IMR-90 (cell line): ENCODE data around the gene RXRB. TPM values are rescaled to one million over a fixed set of nuclear protein-coding genes. Genes with fewer than 3 reads are reported as not detected.

Source experiments
- ATAC-seq: fragments of 200-7000 bp; cut with Tn5 transposase; 2 replicates; pipeline ENCODE4 v1.9.1; 2020; ENCODE audit warnings: low read depth, mild to moderate bottlenecking, moderate library complexity
- BruUV-seq: library from RNA; stranded (reverse); fragments of 400-500 nt; replicated peaks from 2 replicates; lab custom pipeline; 2021; lab: Mats Ljungman, UMichigan
- CTCF ChIA-PET: fragments of 300-600 bp; formaldehyde crosslinking; extraction: SDS; loops from one replicate; lab custom pipeline; 2021; ENCODE audit warnings: antibody characterized with exemption; lab: Yijun Ruan, JAX
- POLR2A ChIA-PET: fragments of 300-600 bp; sonication (Branson Sonifier 250); formaldehyde crosslinking; loops from one replicate; lab custom pipeline; 2022; ENCODE audit warnings: antibody characterized with exemption; ENCODE audit not compliant: unreplicated experiment; lab: Charles Lee
- DNase-seq: peaks from one replicate; pipeline ENCODE4 v3.0.0; 2013
- H2AFZ ChIP-seq: replicated peaks from 2 replicates; pipeline ENCODE3; 2013; ENCODE audit warnings: low read length, mild to moderate bottlenecking; ENCODE audit not compliant: poor library complexity
- H2AK5ac ChIP-seq: 2 replicates; pipeline ENCODE4 v1.6.1; 2013; ENCODE audit warnings: low read depth, low read length, inconsistent platforms
- H2AK9ac ChIP-seq: replicated peaks from 2 replicates; pipeline ENCODE3; 2013; ENCODE audit warnings: mild to moderate bottlenecking, low read depth, low read length, moderate library complexity; ENCODE audit not compliant: poor library complexity
- H2BK120ac ChIP-seq: 2 replicates; pipeline ENCODE4 v1.6.1; 2013; ENCODE audit warnings: low read depth, low read length, inconsistent platforms
- H2BK15ac ChIP-seq: 3 replicates; pipeline ENCODE4 v1.6.1; 2013; ENCODE audit warnings: low read depth, low read length, inconsistent platforms
- H2BK20ac ChIP-seq: 2 replicates; pipeline ENCODE4 v1.6.1; 2013; ENCODE audit warnings: low read depth, mild to moderate bottlenecking, inconsistent platforms, low read length, moderate library complexity
- H2BK5ac ChIP-seq: 2 replicates; pipeline ENCODE4 v1.6.1; 2013; ENCODE audit warnings: mild to moderate bottlenecking, low read depth, low read length, inconsistent platforms; ENCODE audit not compliant: poor library complexity, severe bottlenecking
- H3K14ac ChIP-seq: replicated peaks from 2 replicates; pipeline ENCODE4 v1.6.1; 2013; ENCODE audit warnings: low read depth, low read length, inconsistent platforms
- H3K18ac ChIP-seq: 2 replicates; pipeline ENCODE4 v1.6.1; 2013; ENCODE audit warnings: low read depth, low read length, control low read depth
- H3K23ac ChIP-seq: 2 replicates; pipeline ENCODE4 v1.6.1; 2013; ENCODE audit warnings: low read depth, low read length, inconsistent platforms
- H3K27ac ChIP-seq: 2 replicates; pipeline ENCODE4 v1.5.1; 2013; ENCODE audit warnings: mild to moderate bottlenecking, control low read depth, low read length; ENCODE audit not compliant: insufficient read depth
- H3K27me3 ChIP-seq: 2 replicates; pipeline ENCODE4 v1.6.1; 2013; ENCODE audit warnings: low read length; ENCODE audit not compliant: control insufficient read depth, insufficient read depth
- H3K36me3 ChIP-seq: 2 replicates; pipeline ENCODE4 v1.6.1; 2013; ENCODE audit warnings: low read length, mixed read lengths; ENCODE audit not compliant: control insufficient read depth, insufficient read depth
- H3K4ac ChIP-seq: 2 replicates; pipeline ENCODE4 v1.6.1; 2013; ENCODE audit warnings: low read depth, low read length, inconsistent platforms
- H3K4me1 ChIP-seq: 2 replicates; pipeline ENCODE4 v1.6.1; 2013; ENCODE audit warnings: low read length, mixed read lengths; ENCODE audit not compliant: control insufficient read depth, insufficient read depth
- H3K4me2 ChIP-seq: 2 replicates; pipeline ENCODE4 v1.6.1; 2013; ENCODE audit warnings: low read depth, mild to moderate bottlenecking, control low read depth, low read length, moderate library complexity
- H3K4me3 ChIP-seq: 2 replicates; pipeline ENCODE4 v1.5.1; 2013; ENCODE audit warnings: low read depth, mild to moderate bottlenecking, control low read depth, low read length, moderate library complexity; ENCODE audit not compliant: insufficient read depth
- H3K56ac ChIP-seq: 2 replicates; pipeline ENCODE4 v1.6.1; 2013; ENCODE audit warnings: low read length, inconsistent platforms; ENCODE audit not compliant: insufficient read depth; ENCODE audit errors: extremely low read depth
- H3K79me1 ChIP-seq, 2 experiments: 2 replicates each; pipeline ENCODE4 v1.6.1; 2013; ENCODE audit warnings: low read length in 2 of 2, inconsistent platforms in 1 of 2, low read depth in 1 of 2
- H3K9ac ChIP-seq: 2 replicates; pipeline ENCODE4 v1.6.1; 2013; ENCODE audit warnings: low read depth, low read length, control low read depth
- H3K9me1 ChIP-seq: 2 replicates; pipeline ENCODE4 v1.6.1; 2013; ENCODE audit warnings: low read length, inconsistent platforms; ENCODE audit not compliant: insufficient read depth
- H3K9me3 ChIP-seq: 2 replicates; pipeline ENCODE4 v1.6.1; 2013; ENCODE audit warnings: low read length; ENCODE audit not compliant: control insufficient read depth, insufficient read depth
- H4K20me1 ChIP-seq: 2 replicates; pipeline ENCODE4 v1.6.1; 2013; ENCODE audit warnings: low read length, inconsistent platforms; ENCODE audit not compliant: insufficient read depth
- H4K5ac ChIP-seq: 2 replicates; pipeline ENCODE4 v1.6.1; 2013; ENCODE audit warnings: mild to moderate bottlenecking, low read depth, low read length, control low read depth
- H4K8ac ChIP-seq, 2 experiments: 2 replicates each; pipeline ENCODE4 v1.6.1; 2013; ENCODE audit warnings: low read depth in 2 of 2, low read length in 2 of 2, control low read depth in 1 of 2, inconsistent platforms in 1 of 2
- H4K91ac ChIP-seq: 2 replicates; pipeline ENCODE4 v1.6.1; 2013; ENCODE audit warnings: low read depth, low read length, inconsistent platforms; ENCODE audit not compliant: insufficient read depth
- BHLHE40 ChIP-seq: fragments of 150-350 bp; IDR thresholded peaks from 2 replicates; pipeline ENCODE4 v1.6.1; 2016; ENCODE audit warnings: mild to moderate bottlenecking, low read depth, low read length
- CEBPB ChIP-seq: IDR thresholded peaks from 2 replicates; pipeline ENCODE4 v1.6.1; 2012; ENCODE audit warnings: low read depth, low read length, improper control_type of control experiment
- CHD1 ChIP-seq: IDR thresholded peaks from 2 replicates; pipeline ENCODE4 v1.6.1; 2012; ENCODE audit warnings: low read depth, low read length, improper control_type of control experiment
- FOS ChIP-seq: fragments of 150-350 bp; IDR thresholded peaks from 2 replicates; pipeline ENCODE4 v1.6.1; 2016; ENCODE audit warnings: low read depth, low read length
- MAFK ChIP-seq: IDR thresholded peaks from 2 replicates; pipeline ENCODE4 v1.6.1; 2012; ENCODE audit warnings: low read depth, low read length, improper control_type of control experiment
- MAZ ChIP-seq: IDR thresholded peaks from 2 replicates; pipeline ENCODE4 v1.6.1; 2012; ENCODE audit warnings: low read depth, mild to moderate bottlenecking, low read length, improper control_type of control experiment, moderate library complexity, borderline replicate concordance
- MXI1 ChIP-seq: IDR thresholded peaks from 2 replicates; pipeline ENCODE4 v1.6.1; 2012; ENCODE audit warnings: low read depth, mild to moderate bottlenecking, low read length, moderate library complexity, borderline replicate concordance
- NFE2L2 ChIP-seq: fragments of 150-350 bp; IDR thresholded peaks from 2 replicates; pipeline ENCODE4 v1.6.1; 2016; ENCODE audit warnings: low read depth, mild to moderate bottlenecking, low read length
- RCOR1 ChIP-seq: IDR thresholded peaks from 2 replicates; pipeline ENCODE4 v1.6.1; 2012; ENCODE audit warnings: mild to moderate bottlenecking, low read length, improper control_type of control experiment; ENCODE audit not compliant: insufficient replicate concordance
- WGBS, 2 experiments: methylation state at CpG; one replicate each; pipeline versions ENCODE4 v1.1.5 to v1.1.7; 2013; ENCODE audit warnings: missing lambda C conversion rate in 2 of 2; ENCODE audit not compliant: insufficient read length in 1 of 2; ENCODE audit errors: extremely low coverage in 2 of 2; 5-methylcytosine and 5-hydroxymethylcytosine counted together
- dilution Hi-C: fragments of 300-500 bp; cut with HindIII; formaldehyde crosslinking; loops from one replicate; pipeline ENCODE4 v1.14.3; 2018; ENCODE audit warnings: low sequenced_read_pairs; ENCODE audit not compliant: unreplicated experiment
- in situ Hi-C: fragments of 300-500 bp; cut with MboI; formaldehyde crosslinking; loops from 3 replicates; pipeline ENCODE4 v1.14.3; 2019; ENCODE audit warnings: low sequenced_read_pairs, inconsistent platforms, mixed read lengths
- intact Hi-C: fragments of 100-400 bp; cut with micrococcal nuclease; formaldehyde crosslinking; loops from 2 replicates; pipeline ENCODE4 v1.10.0; 2022
- polyA plus RNA-seq, 3 experiments: library from polyadenylated mRNA; depleted of rRNA; stranded (reverse); fragments of >200 nt; gene quantifications; 2 replicates each; pipeline ENCODE4 v1.2.3, GENCODE V29; 2012; ENCODE audit warnings: low replicate concordance in 1 of 3
- total RNA-seq: library from RNA; depleted of rRNA; stranded (reverse); fragments of >200 nt; gene quantifications from 2 replicates; pipeline ENCODE4 v1.2.3, GENCODE V29; 2012
- TF ChIP-seq, protein P1 (sequence below): fragments of 150-350 bp; IDR thresholded peaks from 2 replicates; pipeline ENCODE4 v1.6.1; 2016; ENCODE audit warnings: low read depth, mild to moderate bottlenecking, low read length, moderate library complexity, borderline replicate concordance

The RXRB gene
- total and polyA plus RNA-seq, 2 of the 4 experiments (the other 2 are of a cell fraction), result 18.6 to 53.7 TPM

DNA sequence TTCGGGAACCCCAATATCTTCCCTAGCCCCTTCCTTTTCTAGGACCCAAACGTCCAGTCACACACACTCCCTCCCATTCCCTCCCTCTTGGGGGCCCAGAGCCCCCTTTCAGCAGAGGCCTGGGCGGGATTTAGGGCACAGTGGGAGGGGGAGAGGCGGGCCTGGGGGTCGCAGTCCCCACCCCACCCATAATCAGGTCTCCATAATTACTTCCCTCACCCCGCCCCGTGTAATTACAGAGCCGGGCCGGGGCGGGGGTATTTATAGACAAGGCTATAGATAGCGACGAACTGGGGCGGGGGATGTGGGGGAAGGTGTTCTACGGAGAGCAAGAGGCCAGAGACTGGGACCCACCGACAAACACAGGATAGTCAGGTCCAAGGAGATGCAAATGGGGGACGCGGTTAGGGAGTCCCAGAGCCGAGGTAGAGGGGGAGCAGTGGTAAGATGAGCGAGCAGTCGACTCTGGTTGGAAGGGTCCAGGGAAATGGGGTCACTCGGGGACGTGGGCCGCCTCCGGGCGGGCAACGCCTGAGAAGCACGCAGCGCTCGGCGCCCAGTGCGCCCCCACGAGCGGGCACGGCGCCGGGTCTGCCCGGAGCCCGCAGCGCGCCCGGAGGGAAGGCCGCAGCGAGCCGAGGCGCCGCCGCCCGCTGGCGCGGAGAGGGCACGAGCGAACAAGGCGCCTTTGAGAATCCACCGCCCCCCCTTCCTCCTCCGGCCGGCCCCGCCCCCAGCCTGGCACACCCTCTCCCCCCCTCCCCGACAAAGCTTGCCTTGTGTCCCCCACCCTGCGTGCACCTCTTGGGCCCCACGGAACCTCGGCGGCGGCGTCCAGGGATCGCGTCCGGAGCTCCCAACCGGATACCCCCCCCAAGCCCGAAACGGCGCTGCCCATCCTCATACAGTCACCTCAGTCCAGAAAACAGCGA, 7.5 kb downstream of the RXRB start:
- peak overlapping the region; percentile 42 for H2AK9ac ChIP-seq
- no peak overlapping the region; the same call in 1 of the 2 replicates for H3K18ac ChIP-seq
- H3K27ac ChIP-seq, result no peak overlapping the region; the same call in 1 of the 2 replicates
- H4K5ac ChIP-seq, result no peak overlapping the region
- ChIA-PET CTCF (no interaction called here), POLR2A (no interaction called here)
- H3K9ac ChIP-seq, result peak overlapping the region; percentile 55
- TF ChIP-seq CHD1, result no peak
- TF ChIP-seq CEBPB, result no peak
- no peak for TF ChIP-seq MXI1
- no peak for TF ChIP-seq FOS
- 0 out of 2 replicates have a peak, but pooled peaks have one; percentile 8 for TF ChIP-seq BHLHE40
- TF ChIP-seq, protein P1, sequence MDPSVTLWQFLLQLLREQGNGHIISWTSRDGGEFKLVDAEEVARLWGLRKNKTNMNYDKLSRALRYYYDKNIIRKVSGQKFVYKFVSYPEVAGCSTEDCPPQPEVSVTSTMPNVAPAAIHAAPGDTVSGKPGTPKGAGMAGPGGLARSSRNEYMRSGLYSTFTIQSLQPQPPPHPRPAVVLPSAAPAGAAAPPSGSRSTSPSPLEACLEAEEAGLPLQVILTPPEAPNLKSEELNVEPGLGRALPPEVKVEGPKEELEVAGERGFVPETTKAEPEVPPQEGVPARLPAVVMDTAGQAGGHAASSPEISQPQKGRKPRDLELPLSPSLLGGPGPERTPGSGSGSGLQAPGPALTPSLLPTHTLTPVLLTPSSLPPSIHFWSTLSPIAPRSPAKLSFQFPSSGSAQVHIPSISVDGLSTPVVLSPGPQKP, result no peak
- TF ChIP-seq NFE2L2, result no peak
- peak; percentile 29; the same call in 1 of the 2 replicates for TF ChIP-seq MAZ
- TF ChIP-seq RCOR1, result no peak
- TF ChIP-seq MAFK, result no peak
- peaks cover 41% of the 10 kb centered on the region for H3K27me3 ChIP-seq
- H3K4me1 ChIP-seq, result peaks cover 4% of the 10 kb centered on the region; the same call in 1 of the 2 replicates
- no peak for DNase-seq
- H3K56ac ChIP-seq, result no peak overlapping the region
- peaks cover 17% of the 10 kb centered on the region; the same call in 1 of the 2 replicates for H4K20me1 ChIP-seq
- H3K9me1 ChIP-seq, result peaks cover 4% of the 10 kb centered on the region
- no TSS peak for BruUV-seq
- H2BK5ac ChIP-seq, result no peak overlapping the region
- dilution Hi-C loops (no loop called here), intact Hi-C loops (no loop called here), in situ Hi-C loops (no loop called here)
- no peak overlapping the region for H3K14ac ChIP-seq
- no peak overlapping the region for H4K91ac ChIP-seq
- no peak overlapping the region for H2BK15ac ChIP-seq
- H3K4me3 ChIP-seq, result peak overlapping the region; percentile 43
- H3K4ac ChIP-seq, result no peak overlapping the region; the same call in 1 of the 2 replicates
- no peak overlapping the region for H4K8ac ChIP-seq
- no peak overlapping the region for H2BK120ac ChIP-seq
- no peak overlapping the region for H2AK5ac ChIP-seq
- WGBS, 2 experiments, result 4% methylated on average over 10 of the region's 72 CpGs; no CpG with 5 or more reads in 1 of the 2 experiments
- peaks cover 30% of the 10 kb centered on the region for H3K36me3 ChIP-seq
- H3K79me1 ChIP-seq, result peaks cover 8 to 28% of the 10 kb centered on the region in 2 experiments; a peak in 3 of 4 replicates
- H2AFZ ChIP-seq, result peak overlapping the region; percentile 51
- H3K9me3 ChIP-seq, result no peaks in the 10 kb centered on the region
- ATAC-seq, result peak; percentile 33
- H3K23ac ChIP-seq, result no peak overlapping the region
- H3K4me2 ChIP-seq, result peak overlapping the region; percentile 85
- no peak overlapping the region for H2BK20ac ChIP-seq
